Measurements from ENCODE around the gene RIC8B.

The RIC8B gene

GRCh38 chr12:106866426-106867080 lies 92.1 kb downstream of the RIC8B start:
- H3K4me3 ChIP-seq (ENCODE audit: low read depth, low read length), result no peak overlapping the region
- no peak for TF ChIP-seq CTCF (IDR thresholded peaks at IDR 0.05; ENCODE audit: borderline replicate concordance, insufficient read depth, low read depth, low read length)

DNA sequence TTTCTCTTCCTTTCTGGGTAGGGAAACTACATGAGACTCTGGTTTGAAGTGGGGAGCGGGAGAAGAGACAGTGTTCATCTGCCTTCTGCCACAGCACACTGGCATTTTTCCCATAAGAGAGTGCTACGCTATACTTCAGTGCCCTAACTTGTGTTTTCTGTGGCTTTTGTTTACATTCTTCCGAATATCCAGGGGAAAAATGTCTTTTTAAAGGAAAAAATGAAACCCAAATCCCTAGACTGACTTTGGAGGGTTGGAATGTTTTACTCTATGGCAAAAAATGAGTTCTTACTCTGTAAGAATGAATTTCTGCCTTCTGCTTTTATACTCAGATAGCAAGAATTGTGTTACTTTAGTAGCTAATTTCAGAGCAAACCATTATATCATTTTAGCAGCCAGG lies 93.2 kb downstream of the RIC8B start:
- TF ChIP-seq CTCF (IDR thresholded peaks at IDR 0.05; ENCODE audit: borderline replicate concordance, insufficient read depth, low read depth, low read length), result no peak
- no peak overlapping the region for H3K4me3 ChIP-seq (ENCODE audit: low read depth, low read length)

- no peak overlapping the region for H3K4me3 ChIP-seq (ENCODE audit: low read depth, low read length)
- no peak for TF ChIP-seq CTCF (IDR thresholded peaks at IDR 0.05; ENCODE audit: borderline replicate concordance, insufficient read depth, low read depth, low read length)
These were observed 94.7 kb downstream of the RIC8B start for GRCh38 chr12:106868982-106869700.

- no peak for TF ChIP-seq CTCF (IDR thresholded peaks at IDR 0.05; ENCODE audit: borderline replicate concordance, insufficient read depth, low read depth, low read length)
- H3K4me3 ChIP-seq (ENCODE audit: low read depth, low read length), result no peak overlapping the region
These were observed 95.6 kb downstream of the RIC8B start for GRCh38 chr12:106870116-106870515.

DNA sequence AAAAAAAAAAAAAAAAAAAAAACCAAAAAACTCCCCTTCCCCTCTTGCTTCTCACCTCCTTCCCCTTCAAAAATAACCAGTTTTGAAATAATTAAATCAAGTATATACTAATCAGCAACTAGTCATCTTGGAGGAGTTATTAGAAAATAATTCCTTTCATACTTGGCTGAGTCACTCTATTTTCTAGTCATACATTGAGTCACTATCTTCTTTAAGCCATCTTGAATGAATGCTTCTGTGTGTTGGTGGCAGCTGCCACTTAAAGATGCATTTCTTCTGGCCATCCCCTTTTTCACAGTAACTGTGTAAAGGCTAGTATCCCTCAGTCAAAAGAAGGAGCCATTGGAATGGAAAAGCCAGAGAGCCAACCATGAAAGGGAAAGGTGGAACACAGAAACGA lies 97.0 kb downstream of the RIC8B start:
- no peak for TF ChIP-seq CTCF (IDR thresholded peaks at IDR 0.05; ENCODE audit: borderline replicate concordance, insufficient read depth, low read depth, low read length)
- H3K4me3 ChIP-seq (ENCODE audit: low read depth, low read length), result no peak overlapping the region

- no peak overlapping the region for H3K4me3 ChIP-seq (ENCODE audit: low read depth, low read length)
- no peak for TF ChIP-seq CTCF (IDR thresholded peaks at IDR 0.05; ENCODE audit: borderline replicate concordance, insufficient read depth, low read depth, low read length)
These were observed 99.5 kb downstream of the RIC8B start for GRCh38 chr12:106873983-106874382.

GRCh38 chr12:106878804-106879203 lies 104.3 kb downstream of the RIC8B start:
- no peak overlapping the region for H3K4me3 ChIP-seq (ENCODE audit: low read depth, low read length)
- no peak for TF ChIP-seq CTCF (IDR thresholded peaks at IDR 0.05; ENCODE audit: borderline replicate concordance, insufficient read depth, low read depth, low read length)
